Kidney capillary endothelial cell (primary cell): ENCODE measurements around the gene MEF2C.

Source experiments
- DNase-seq: peaks from one replicate; pipeline ENCODE4 v3.0.0-alpha.2; 2018; ENCODE audit warnings: low spot score

The MEF2C gene

GRCh38 chr5:88826646-88827585 lies 56.1 kb downstream of the MEF2C start:
- DNase-seq, result peak; percentile 93

GRCh38 chr5:88825584-88826315 lies 57.2 kb downstream of the MEF2C start:
- no peak for DNase-seq

- peak; percentile 68 for DNase-seq
Measured at GRCh38 chr5:88824892-88825583, 57.9 kb downstream of the MEF2C start.

GRCh38 chr5:88824141-88824540 lies 58.8 kb downstream of the MEF2C start:
- DNase-seq, result no peak

GRCh38 chr5:88823201-88823600 lies 59.8 kb downstream of the MEF2C start:
- DNase-seq, result no peak

- no peak for DNase-seq
Measured at GRCh38 chr5:88821161-88821560, 61.8 kb downstream of the MEF2C start.

- no peak for DNase-seq
Measured at GRCh38 chr5:88820581-88820980, 62.4 kb downstream of the MEF2C start.

GRCh38 chr5:88819301-88819999 lies 63.5 kb downstream of the MEF2C start:
- DNase-seq, result no peak

GRCh38 chr5:88818296-88818695 lies 64.7 kb downstream of the MEF2C start:
- no peak for DNase-seq

- no peak for DNase-seq
Measured at GRCh38 chr5:88816195-88816594, 66.8 kb downstream of the MEF2C start.

GRCh38 chr5:88815050-88815789 lies 67.8 kb downstream of the MEF2C start:
- DNase-seq, result peak; percentile 83

- peak; percentile 74 for DNase-seq
Measured at GRCh38 chr5:88813805-88814575, 69.0 kb downstream of the MEF2C start.

GRCh38 chr5:88813244-88813643 lies 69.7 kb downstream of the MEF2C start:
- no peak for DNase-seq

GRCh38 chr5:88808153-88808552 lies 74.8 kb downstream of the MEF2C start:
- DNase-seq, result no peak

- DNase-seq, result no peak
Measured at GRCh38 chr5:88807327-88807726, 75.7 kb downstream of the MEF2C start.

- no peak for DNase-seq
Measured at GRCh38 chr5:88806338-88806737, 76.6 kb downstream of the MEF2C start.

- no peak for DNase-seq
Measured at GRCh38 chr5:88805151-88805784, 77.7 kb downstream of the MEF2C start.

- no peak for DNase-seq
Measured at GRCh38 chr5:88804444-88804843, 78.5 kb downstream of the MEF2C start.

GRCh38 chr5:88803309-88803708 lies 79.7 kb downstream of the MEF2C start:
- DNase-seq, result no peak
